Dendritic cell treated with granulocyte-macrophage colony-stimulating factor and Interleukin-4, amounts not matched to agents 40 ng/mL and 50 ng/mL, for 4 days (primary cell): ENCODE measurements around the gene GPS2.
A peak's percentile ranks its signal among the peaks of the same experiment; 100 is the strongest.

Experiments
- H3K27ac Mint-ChIP-seq: one replicate; pipeline ENCODE4 v1.8.0; 2022; ENCODE audit warnings: mild to moderate bottlenecking, mixed read lengths
- H3K27me3 Mint-ChIP-seq: one replicate; pipeline ENCODE4 v1.8.0; 2022; ENCODE audit warnings: mild to moderate bottlenecking, mixed read lengths
- H3K36me3 Mint-ChIP-seq: one replicate; pipeline ENCODE4 v1.8.0; 2022; ENCODE audit warnings: low read depth, mixed read lengths
- H3K4me1 Mint-ChIP-seq: one replicate; pipeline ENCODE4 v1.8.0; 2022; ENCODE audit warnings: low read depth, mixed read lengths
- H3K4me3 Mint-ChIP-seq: one replicate; pipeline ENCODE4 v1.8.0; 2022; ENCODE audit warnings: mild to moderate bottlenecking, moderate library complexity, mixed read lengths
- H3K9me3 Mint-ChIP-seq: one replicate; pipeline ENCODE4 v1.8.0; 2022; ENCODE audit warnings: mixed read lengths
- intact Hi-C: fragments of 100-400 bp; cut with micrococcal nuclease; formaldehyde crosslinking; loops from one replicate; pipeline ENCODE4 v1.15.0; 2022

GPS2 gene

GRCh38 chr17:7314719-7315569 lies at the start of gene GPS2:
GPS2 (minus strand) TSS chr17:7315360; CDS start chr17:7315052, 308 bp downstream.
- intact Hi-C loops, result no loop called here
- peaks cover 97% of the 10 kb centered on the region for H3K36me3 Mint-ChIP-seq

DNA sequence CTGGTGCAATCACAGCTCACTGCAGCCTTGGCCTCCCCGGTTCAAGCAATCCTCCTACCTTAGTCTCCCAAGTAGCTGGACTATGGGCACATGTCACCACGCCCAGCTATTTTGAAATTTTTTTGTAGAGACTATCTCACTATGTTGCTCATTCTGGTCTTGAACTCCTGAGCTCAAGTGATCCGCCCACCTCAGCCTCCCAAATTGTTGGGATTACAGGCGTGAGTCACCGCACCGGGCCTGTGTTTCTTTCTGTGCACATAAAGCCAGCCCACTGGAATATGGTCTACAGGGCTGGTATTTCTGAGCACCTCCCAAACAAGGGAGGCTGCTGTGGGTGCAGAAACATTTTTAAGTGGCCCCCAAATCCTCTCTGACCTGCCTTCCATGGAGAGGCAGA lies 48.2 kb upstream of the GPS2 start:
- H3K36me3 Mint-ChIP-seq, result no peaks in the 10 kb centered on the region
- no peaks in the 10 kb centered on the region for H3K4me1 Mint-ChIP-seq
- H3K27ac Mint-ChIP-seq, result no peak overlapping the region
- peaks cover 2% of the 10 kb centered on the region for H3K27me3 Mint-ChIP-seq
- H3K4me3 Mint-ChIP-seq, result no peak overlapping the region
- intact Hi-C loops, result no loop called here
- H3K9me3 Mint-ChIP-seq, result no peaks in the 10 kb centered on the region

More at GRCh38 chr17:7314719-7315569, at the start of gene GPS2:
- no peaks in the 10 kb centered on the region for H3K9me3 Mint-ChIP-seq
- H3K27ac Mint-ChIP-seq, result peak within 1 kb of the TSS; percentile 91
- no peaks in the 10 kb centered on the region for H3K27me3 Mint-ChIP-seq
- peak within 1 kb of the TSS; percentile 85 for H3K4me3 Mint-ChIP-seq
- peaks cover 66% of the 10 kb centered on the region for H3K4me1 Mint-ChIP-seq

DNA sequence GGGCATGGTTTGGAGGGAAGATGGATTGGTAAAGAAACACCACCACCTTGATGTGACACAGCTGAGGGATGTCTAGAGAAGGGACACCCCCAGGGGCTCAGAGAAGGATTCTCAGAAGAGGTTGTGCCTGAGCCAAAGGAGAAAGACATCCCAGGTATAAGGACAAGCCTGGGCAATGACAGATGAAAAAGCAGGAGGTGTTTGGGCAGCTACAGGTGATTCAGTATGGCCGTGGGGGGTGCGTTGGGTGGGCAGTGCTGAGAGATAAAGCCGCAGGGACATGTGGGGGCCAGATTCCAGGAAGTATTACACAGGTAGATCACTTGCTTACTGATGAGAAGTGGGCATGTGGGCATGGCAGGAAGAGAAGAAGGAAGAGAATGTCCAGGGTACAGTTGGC lies 46.7 kb upstream of the GPS2 start:
- Mint-ChIP-seq H3K27me3 (peaks cover 4% of the 10 kb centered on the region), H3K36me3 (no peaks in the 10 kb centered on the region), H3K27ac (no peak overlapping the region), H3K9me3 (no peaks in the 10 kb centered on the region), H3K4me3 (no peak overlapping the region), H3K4me1 (no peaks in the 10 kb centered on the region)
- intact Hi-C loops, result no loop called here

DNA sequence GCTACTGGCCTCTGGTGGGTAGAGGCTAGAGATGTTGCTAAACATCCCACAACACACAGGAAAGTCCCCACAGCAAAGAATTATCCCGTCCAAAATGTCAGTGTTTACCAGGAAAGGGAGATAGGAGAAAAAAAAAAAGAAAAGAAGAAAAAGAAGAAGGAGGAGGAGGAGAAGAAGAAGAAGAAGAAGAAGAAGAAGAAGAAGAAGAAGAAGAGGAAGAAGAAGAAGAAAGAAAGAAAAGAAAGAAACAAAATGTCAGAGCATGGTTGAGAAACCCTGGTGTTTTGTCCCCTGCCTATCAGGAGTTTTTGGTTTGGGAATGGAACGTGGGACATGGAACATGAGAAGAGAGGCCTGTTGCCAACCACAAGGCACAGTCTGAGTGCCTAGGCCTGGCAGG lies 42.2 kb upstream of the GPS2 start:
- intact Hi-C loops, result loop anchor here (10.0 kb wide), 2 partner anchors 47 to 127 kb away; partner anchors contain the start of genes NLGN2, POLR2A, SLC35G6 and TMEM256
- Mint-ChIP-seq H3K9me3 (no peaks in the 10 kb centered on the region), H3K4me3 (no peak overlapping the region), H3K27me3 (peaks cover 12% of the 10 kb centered on the region), H3K4me1 (peaks cover 36% of the 10 kb centered on the region), H3K27ac (no peak overlapping the region), H3K36me3 (peaks cover 6% of the 10 kb centered on the region)

- peaks cover 12% of the 10 kb centered on the region for H3K27me3 Mint-ChIP-seq
- peaks cover 40% of the 10 kb centered on the region for H3K4me1 Mint-ChIP-seq
- intact Hi-C loops, result loop anchor here (10.0 kb wide), 2 partner anchors 48 to 128 kb away; partner anchors contain the start of genes NLGN2, POLR2A, SLC35G6 and TMEM256
- H3K27ac Mint-ChIP-seq, result no peak overlapping the region
- peaks cover 10% of the 10 kb centered on the region for H3K36me3 Mint-ChIP-seq
- H3K4me3 Mint-ChIP-seq, result no peak overlapping the region
- H3K9me3 Mint-ChIP-seq, result no peaks in the 10 kb centered on the region
Measured at GRCh38 chr17:7356756-7357155, 41.6 kb upstream of the GPS2 start.

GRCh38 chr17:7356072-7356549 lies 41.0 kb upstream of the GPS2 start:
- Mint-ChIP-seq H3K4me3 (no peak overlapping the region), H3K36me3 (peaks cover 15% of the 10 kb centered on the region), H3K4me1 (peaks cover 44% of the 10 kb centered on the region), H3K27ac (no peak overlapping the region), H3K9me3 (no peaks in the 10 kb centered on the region), H3K27me3 (peaks cover 12% of the 10 kb centered on the region)
- intact Hi-C loops, result loop anchor here (10.0 kb wide), 2 partner anchors 49 to 129 kb away; partner anchors contain the start of genes NLGN2, POLR2A, SLC35G6 and TMEM256

DNA sequence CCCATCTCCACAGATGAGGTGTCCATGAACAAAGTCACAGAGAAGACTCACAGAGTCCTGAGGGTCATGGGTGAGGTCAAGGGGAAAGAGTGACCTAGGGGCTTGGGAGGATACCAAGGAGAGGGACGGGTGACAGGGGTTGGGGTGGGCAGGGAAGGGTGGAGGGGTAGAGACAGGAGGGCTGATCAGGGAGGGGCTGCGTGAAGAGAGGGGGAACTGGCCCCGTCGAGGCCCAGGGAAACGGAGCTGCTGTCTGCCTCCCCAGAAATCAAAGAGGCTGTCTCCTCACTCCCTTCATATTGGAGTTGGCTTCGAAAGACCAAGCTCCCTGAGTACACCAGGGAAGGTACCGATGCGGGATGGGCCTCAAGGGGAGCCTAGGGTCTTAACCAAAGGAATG lies 40.4 kb upstream of the GPS2 start:
- Mint-ChIP-seq H3K4me3 (no peak overlapping the region), H3K9me3 (no peaks in the 10 kb centered on the region), H3K36me3 (peaks cover 18% of the 10 kb centered on the region), H3K27ac (no peak overlapping the region), H3K4me1 (peaks cover 49% of the 10 kb centered on the region), H3K27me3 (peaks cover 12% of the 10 kb centered on the region)
- intact Hi-C loops, result loop anchor here (1.0 to 10.0 kb wide), 3 partner anchors 49 to 206 kb away; partner anchors contain the start of genes NLGN2, POLR2A, SENP3 and SLC35G6

GRCh38 chr17:7355053-7355452 lies 39.9 kb upstream of the GPS2 start, which contains the start of gene TMEM95:
TMEM95 (plus strand) TSS chr17:7355156; CDS start chr17:7355205, 49 bp downstream.
- no peaks in the 10 kb centered on the region for H3K9me3 Mint-ChIP-seq
- H3K4me3 Mint-ChIP-seq, result no peak within 1 kb of the TSS
- no peak within 1 kb of the TSS for H3K27ac Mint-ChIP-seq
- H3K4me1 Mint-ChIP-seq, result peaks cover 54% of the 10 kb centered on the region
- intact Hi-C loops, result loop anchor here (1.0 to 10.0 kb wide), 3 partner anchors 50 to 206 kb away; partner anchors contain the start of genes NLGN2, POLR2A, SENP3 and SLC35G6
- peaks cover 12% of the 10 kb centered on the region for H3K27me3 Mint-ChIP-seq
- H3K36me3 Mint-ChIP-seq, result peaks cover 18% of the 10 kb centered on the region

DNA sequence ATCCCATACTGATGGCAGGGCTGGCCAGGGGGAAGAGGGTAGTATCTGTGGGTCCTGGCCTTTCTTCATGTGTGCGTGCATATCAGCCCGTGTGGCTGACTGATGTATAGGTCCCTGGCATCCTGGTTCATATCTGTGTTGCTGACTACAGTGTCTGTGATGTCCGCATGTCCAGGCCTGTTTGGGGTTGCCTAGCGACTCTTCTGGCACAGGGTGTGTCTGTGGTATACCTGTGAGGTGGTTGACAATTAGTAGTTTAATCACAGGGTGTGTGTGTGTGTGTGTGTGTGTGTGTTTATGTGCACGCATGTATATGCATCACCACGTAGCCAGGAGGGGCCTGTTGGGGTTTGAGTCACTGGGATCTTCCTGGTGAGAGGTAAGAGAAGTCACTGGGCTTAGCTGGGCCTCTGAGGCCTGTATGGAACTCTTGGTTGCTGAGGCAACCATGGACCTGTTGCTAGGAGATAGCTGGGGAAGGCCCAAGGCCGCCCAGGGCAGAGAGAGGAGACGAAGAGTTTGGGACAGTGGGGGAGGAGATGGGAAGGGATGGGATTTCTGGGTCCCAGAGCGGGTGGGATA lies 39.2 kb upstream of the GPS2 start:
- H3K9me3 Mint-ChIP-seq, result no peaks in the 10 kb centered on the region
- intact Hi-C loops, result loop anchor here (5.0 to 10.0 kb wide), 3 partner anchors 50 to 130 kb away; partner anchors contain the start of genes FGF11, NLGN2, POLR2A and SLC35G6
- peaks cover 60% of the 10 kb centered on the region for H3K4me1 Mint-ChIP-seq
- no peak overlapping the region for H3K4me3 Mint-ChIP-seq
- H3K27ac Mint-ChIP-seq, result no peak overlapping the region
- H3K36me3 Mint-ChIP-seq, result peaks cover 18% of the 10 kb centered on the region
- H3K27me3 Mint-ChIP-seq, result peaks cover 12% of the 10 kb centered on the region

DNA sequence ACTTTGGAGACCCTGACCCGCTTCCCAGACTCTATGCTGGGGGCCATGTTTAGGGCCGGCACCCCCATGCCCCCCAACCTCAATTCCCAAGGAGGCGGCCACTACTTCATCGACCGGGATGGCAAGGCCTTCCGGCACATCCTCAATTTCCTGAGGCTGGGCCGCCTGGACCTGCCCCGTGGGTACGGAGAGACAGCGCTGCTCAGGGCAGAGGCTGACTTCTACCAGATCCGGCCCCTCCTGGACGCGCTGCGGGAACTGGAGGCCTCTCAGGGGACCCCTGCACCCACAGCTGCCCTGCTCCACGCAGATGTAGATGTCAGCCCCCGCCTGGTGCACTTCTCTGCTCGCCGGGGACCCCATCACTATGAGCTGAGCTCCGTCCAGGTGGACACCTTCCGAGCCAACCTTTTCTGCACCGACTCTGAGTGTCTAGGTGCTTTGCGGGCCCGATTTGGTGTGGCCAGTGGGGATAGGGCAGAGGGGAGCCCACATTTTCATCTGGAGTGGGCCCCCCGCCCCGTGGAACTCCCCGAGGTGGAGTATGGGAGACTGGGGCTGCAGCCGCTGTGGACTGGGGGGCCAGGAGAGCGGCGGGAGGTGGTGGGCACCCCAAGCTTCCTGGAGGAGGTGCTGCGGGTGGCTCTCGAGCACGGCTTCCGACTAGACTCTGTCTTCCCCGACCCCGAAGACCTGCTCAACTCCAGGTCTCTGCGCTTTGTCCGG lies 37.9 kb upstream of the GPS2 start:
- H3K4me3 Mint-ChIP-seq, result peak overlapping the region; percentile 97
- intact Hi-C loops, result loop anchor here (5.0 to 10.0 kb wide), 3 partner anchors 52 to 132 kb away; partner anchors contain the start of genes FGF11, NLGN2, POLR2A and SLC35G6
- H3K9me3 Mint-ChIP-seq, result no peaks in the 10 kb centered on the region
- peaks cover 31% of the 10 kb centered on the region for H3K36me3 Mint-ChIP-seq
- H3K27ac Mint-ChIP-seq, result peak overlapping the region; percentile 84
- peaks cover 71% of the 10 kb centered on the region for H3K4me1 Mint-ChIP-seq
- H3K27me3 Mint-ChIP-seq, result peaks cover 12% of the 10 kb centered on the region

GRCh38 chr17:7352503-7352889 lies 37.3 kb upstream of the GPS2 start:
- intact Hi-C loops, result loop anchor here (5.0 to 10.0 kb wide), 3 partner anchors 52 to 132 kb away; partner anchors contain the start of genes FGF11, NLGN2, POLR2A and SLC35G6
- H3K4me3 Mint-ChIP-seq, result peak overlapping the region; percentile 97
- H3K9me3 Mint-ChIP-seq, result no peaks in the 10 kb centered on the region
- H3K27me3 Mint-ChIP-seq, result peaks cover 12% of the 10 kb centered on the region
- peak overlapping the region; percentile 84 for H3K27ac Mint-ChIP-seq
- peaks cover 77% of the 10 kb centered on the region for H3K4me1 Mint-ChIP-seq
- peaks cover 37% of the 10 kb centered on the region for H3K36me3 Mint-ChIP-seq

DNA sequence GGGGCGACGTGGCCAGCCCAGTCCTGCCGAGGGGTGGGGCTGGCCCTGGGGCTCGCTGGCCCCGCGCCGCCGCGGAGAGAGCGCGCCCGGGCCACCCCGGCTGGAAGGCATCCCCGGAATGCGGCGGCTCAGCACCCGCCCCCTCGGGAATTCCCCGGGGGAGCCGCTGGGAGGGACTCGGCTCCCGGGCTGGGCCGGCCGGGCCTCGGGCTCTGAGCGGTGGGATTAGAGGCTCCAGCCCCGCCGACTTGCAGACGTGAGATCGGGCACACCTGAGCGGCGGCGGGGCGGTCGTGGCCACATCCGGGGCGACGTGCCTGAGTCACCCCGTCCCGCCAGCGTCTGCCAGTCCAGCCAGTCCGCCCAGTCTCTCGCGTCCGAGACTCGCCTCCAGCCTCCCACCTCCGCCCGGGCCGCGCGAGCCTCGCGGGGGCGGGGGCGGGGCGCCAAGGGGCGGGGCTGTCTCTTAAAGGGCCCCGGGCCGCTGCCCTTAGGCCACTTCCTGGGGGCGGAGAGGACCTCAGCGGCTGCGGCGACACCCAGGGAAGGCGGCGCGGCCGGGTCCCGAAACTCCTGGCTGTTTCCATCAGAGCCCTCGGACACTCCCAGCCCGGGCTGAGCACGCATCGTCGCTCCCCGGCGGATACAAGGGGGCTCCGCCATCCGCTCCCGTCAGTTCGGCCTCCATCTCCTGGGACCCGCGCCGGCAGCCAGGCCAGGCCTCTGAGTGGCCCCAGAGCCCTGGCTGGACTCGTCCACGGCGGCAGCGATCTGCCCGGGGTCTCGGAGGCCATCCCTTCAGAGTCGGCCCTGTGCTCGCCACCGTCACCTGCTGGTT lies 36.7 kb upstream of the GPS2 start, which contains the start of gene KCTD11:
Gene KCTD11, plus strand, starts transcription at position 498 of the 838 bp plus-strand sequence.
- Mint-ChIP-seq H3K4me3 (peak within 1 kb of the TSS; percentile 97), H3K9me3 (no peaks in the 10 kb centered on the region), H3K27me3 (peaks cover 8% of the 10 kb centered on the region), H3K36me3 (peaks cover 43% of the 10 kb centered on the region), H3K27ac (peak within 1 kb of the TSS; percentile 84), H3K4me1 (peaks cover 81% of the 10 kb centered on the region)
- intact Hi-C loops, result loop anchor here (5.0 to 10.0 kb wide), 3 partner anchors 53 to 133 kb away; partner anchors contain the start of genes FGF11, NLGN2, POLR2A and SLC35G6
